ENCODE measurements around the gene LDHB. TPM values are rescaled to one million over a fixed set of nuclear protein-coding genes. Genes with fewer than 3 reads are reported as not detected.

Gene LDHB
- polyA plus RNA-seq, 1 donor from 2014 or later, result 1,039 TPM

DNA sequence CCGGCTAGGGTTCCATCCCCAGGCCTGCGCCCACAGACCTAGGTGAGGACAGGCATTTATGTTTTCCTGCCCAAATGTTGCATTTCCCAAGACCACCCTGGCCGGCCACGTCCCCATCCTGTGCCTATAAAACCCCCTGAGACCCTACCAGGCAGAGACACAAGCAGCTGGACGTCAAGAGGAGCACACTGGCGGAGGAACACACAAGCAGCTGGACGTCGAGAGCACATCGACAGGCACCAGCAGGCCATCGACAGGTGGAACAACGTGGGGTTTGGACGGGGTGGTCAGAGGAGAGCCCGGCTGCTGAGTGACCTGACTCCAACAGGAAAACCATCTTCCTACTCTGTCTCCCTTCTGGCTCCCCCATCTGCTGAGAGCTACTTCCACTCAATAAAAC is 19.6 kb upstream of the LDHB start:
- H3K79me2 ChIP-seq (replicated peaks; ENCODE audit: insufficient read depth, low read length), result no peaks in the 10 kb centered on the region
- H3K4me2 ChIP-seq (ENCODE audit: low read length), result no peak overlapping the region
- no peak overlapping the region for H2AFZ ChIP-seq (ENCODE audit: low read depth, low read length)
- H3K9me2 ChIP-seq (ENCODE audit: insufficient read depth, low read length), result no peaks in the 10 kb centered on the region
- H3K27ac ChIP-seq (ENCODE audit: low read length), result no peak overlapping the region
- no peaks in the 10 kb centered on the region for H4K20me1 ChIP-seq (ENCODE audit: insufficient read depth)
- no peaks in the 10 kb centered on the region for H3K27me3 ChIP-seq (ENCODE audit: insufficient read depth, low read depth, low read length)
- TF ChIP-seq CTCF (IDR thresholded peaks at IDR 0.05; ENCODE audit: poor library complexity, severe bottlenecking) (no peak), TAF1 (IDR thresholded peaks at IDR 0.05; ENCODE audit: low read depth) (no peak), EZH2 (IDR thresholded peaks at IDR 0.05; ENCODE audit: borderline replicate concordance, insufficient read depth, low read length, poor library complexity, severe bottlenecking) (no peak), EP300 (conservative IDR thresholded peaks at IDR 0.05; ENCODE audit: poor library complexity, severe bottlenecking) (no peak), MXI1 (conservative IDR thresholded peaks at IDR 0.05; ENCODE audit: poor library complexity, severe bottlenecking) (no peak), POLR2AphosphoS5 (IDR thresholded peaks at IDR 0.05) (no peak), RAD21 (conservative IDR thresholded peaks at IDR 0.05) (no peak), SMC3 (conservative IDR thresholded peaks at IDR 0.05; ENCODE audit: poor library complexity) (no peak)
- TF ChIP-seq, protein P1, sequence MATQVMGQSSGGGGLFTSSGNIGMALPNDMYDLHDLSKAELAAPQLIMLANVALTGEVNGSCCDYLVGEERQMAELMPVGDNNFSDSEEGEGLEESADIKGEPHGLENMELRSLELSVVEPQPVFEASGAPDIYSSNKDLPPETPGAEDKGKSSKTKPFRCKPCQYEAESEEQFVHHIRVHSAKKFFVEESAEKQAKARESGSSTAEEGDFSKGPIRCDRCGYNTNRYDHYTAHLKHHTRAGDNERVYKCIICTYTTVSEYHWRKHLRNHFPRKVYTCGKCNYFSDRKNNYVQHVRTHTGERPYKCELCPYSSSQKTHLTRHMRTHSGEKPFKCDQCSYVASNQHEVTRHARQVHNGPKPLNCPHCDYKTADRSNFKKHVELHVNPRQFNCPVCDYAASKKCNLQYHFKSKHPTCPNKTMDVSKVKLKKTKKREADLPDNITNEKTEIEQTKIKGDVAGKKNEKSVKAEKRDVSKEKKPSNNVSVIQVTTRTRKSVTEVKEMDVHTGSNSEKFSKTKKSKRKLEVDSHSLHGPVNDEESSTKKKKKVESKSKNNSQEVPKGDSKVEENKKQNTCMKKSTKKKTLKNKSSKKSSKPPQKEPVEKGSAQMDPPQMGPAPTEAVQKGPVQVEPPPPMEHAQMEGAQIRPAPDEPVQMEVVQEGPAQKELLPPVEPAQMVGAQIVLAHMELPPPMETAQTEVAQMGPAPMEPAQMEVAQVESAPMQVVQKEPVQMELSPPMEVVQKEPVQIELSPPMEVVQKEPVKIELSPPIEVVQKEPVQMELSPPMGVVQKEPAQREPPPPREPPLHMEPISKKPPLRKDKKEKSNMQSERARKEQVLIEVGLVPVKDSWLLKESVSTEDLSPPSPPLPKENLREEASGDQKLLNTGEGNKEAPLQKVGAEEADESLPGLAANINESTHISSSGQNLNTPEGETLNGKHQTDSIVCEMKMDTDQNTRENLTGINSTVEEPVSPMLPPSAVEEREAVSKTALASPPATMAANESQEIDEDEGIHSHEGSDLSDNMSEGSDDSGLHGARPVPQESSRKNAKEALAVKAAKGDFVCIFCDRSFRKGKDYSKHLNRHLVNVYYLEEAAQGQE (IDR thresholded peaks at IDR 0.05; ENCODE audit: borderline replicate concordance), result no peak
- H3K9ac ChIP-seq (ENCODE audit: low read length), result no peak overlapping the region
- no peaks in the 10 kb centered on the region for H3K9me3 ChIP-seq (ENCODE audit: low read length)
- no peaks in the 10 kb centered on the region for H3F3A ChIP-seq (ENCODE audit: insufficient read depth, low read length, poor library complexity, severe bottlenecking)
- H3K36me3 ChIP-seq (ENCODE audit: insufficient read depth, low read length), result no peaks in the 10 kb centered on the region
- no peak overlapping the region for H3K4me3 ChIP-seq (ENCODE audit: low read length)

GRCh38 chr12:21676776-21677175 is 19.1 kb upstream of the LDHB start:
- Histone ChIP-seq H3K27me3 (ENCODE audit: insufficient read depth, low read depth, low read length) (no peaks in the 10 kb centered on the region), H4K20me1 (ENCODE audit: insufficient read depth) (no peaks in the 10 kb centered on the region), H2AFZ (ENCODE audit: low read depth, low read length) (no peak overlapping the region), H3K9me3 (ENCODE audit: low read length) (no peaks in the 10 kb centered on the region), H3K27ac (ENCODE audit: low read length) (no peak overlapping the region), H3K79me2 (replicated peaks; ENCODE audit: insufficient read depth, low read length) (no peaks in the 10 kb centered on the region), H3K4me3 (ENCODE audit: low read length) (no peak overlapping the region), H3K9me2 (ENCODE audit: insufficient read depth, low read length) (no peaks in the 10 kb centered on the region), H3K36me3 (ENCODE audit: insufficient read depth, low read length) (no peaks in the 10 kb centered on the region), H3K4me2 (ENCODE audit: low read length) (no peak overlapping the region), H3K9ac (ENCODE audit: low read length) (no peak overlapping the region), H3F3A (ENCODE audit: insufficient read depth, low read length, poor library complexity, severe bottlenecking) (no peaks in the 10 kb centered on the region)
- TF ChIP-seq TAF1 (IDR thresholded peaks at IDR 0.05; ENCODE audit: low read depth) (no peak), MXI1 (conservative IDR thresholded peaks at IDR 0.05; ENCODE audit: poor library complexity, severe bottlenecking) (no peak), RAD21 (conservative IDR thresholded peaks at IDR 0.05) (no peak), POLR2AphosphoS5 (IDR thresholded peaks at IDR 0.05) (no peak), CTCF (IDR thresholded peaks at IDR 0.05; ENCODE audit: poor library complexity, severe bottlenecking) (no peak), EZH2 (IDR thresholded peaks at IDR 0.05; ENCODE audit: borderline replicate concordance, insufficient read depth, low read length, poor library complexity, severe bottlenecking) (no peak), SMC3 (conservative IDR thresholded peaks at IDR 0.05; ENCODE audit: poor library complexity) (no peak), EP300 (conservative IDR thresholded peaks at IDR 0.05; ENCODE audit: poor library complexity, severe bottlenecking) (no peak)
- TF ChIP-seq, protein P1 (IDR thresholded peaks at IDR 0.05; ENCODE audit: borderline replicate concordance), result no peak
